MM.1S (cell line): ENCODE data around the gene KRT79.

Experiments
- DNase-seq: peaks from one replicate; pipeline ENCODE4 v3.0.0-alpha.2; 2015
- H2AFZ ChIP-seq: fragments of 300-600 bp; sonication (generic); 2 replicates; pipeline ENCODE4 v1.6.0; 2016; ENCODE audit warnings: antibody characterized with exemption, low read length
- H3F3A ChIP-seq: fragments of 300-600 bp; sonication (generic); 2 replicates; pipeline ENCODE4 v1.6.1; 2016; ENCODE audit warnings: mild to moderate bottlenecking, antibody characterized with exemption, low read length, moderate library complexity, mixed read lengths; ENCODE audit not compliant: insufficient read depth
- H3K27ac ChIP-seq: fragments of 300-600 bp; sonication (generic); 2 replicates; pipeline ENCODE4 v1.5.1; 2016; ENCODE audit warnings: mild to moderate bottlenecking, low read length
- H3K27me3 ChIP-seq: fragments of 300-600 bp; sonication (generic); replicated peaks from 2 replicates; pipeline ENCODE4 v1.6.0; 2016; ENCODE audit warnings: low read length; ENCODE audit not compliant: insufficient read depth
- H3K36me3 ChIP-seq: fragments of 300-600 bp; sonication (generic); replicated peaks from 2 replicates; pipeline ENCODE4 v1.6.1; 2016; ENCODE audit warnings: mild to moderate bottlenecking, low read length, mixed read lengths; ENCODE audit not compliant: insufficient read depth
- H3K4me1 ChIP-seq: fragments of 300-600 bp; sonication (generic); 2 replicates; pipeline ENCODE4 v1.6.1; 2016; ENCODE audit warnings: low read length, mixed read lengths
- H3K4me2 ChIP-seq: fragments of 300-600 bp; sonication (generic); 2 replicates; pipeline ENCODE4 v1.6.0; 2016; ENCODE audit warnings: low read depth, low read length
- H3K4me3 ChIP-seq: fragments of 300-600 bp; sonication (generic); 2 replicates; pipeline ENCODE4 v1.5.1; 2016; ENCODE audit warnings: low read length, mixed read lengths
- H3K79me2 ChIP-seq: fragments of 300-600 bp; sonication (generic); 2 replicates; pipeline ENCODE4 v1.6.1; 2016; ENCODE audit warnings: mixed run types, low read length, mixed read lengths
- H3K9ac ChIP-seq: fragments of 300-600 bp; sonication (generic); 2 replicates; pipeline ENCODE4 v1.6.1; 2016; ENCODE audit warnings: low read length, mixed read lengths
- H3K9me2 ChIP-seq: fragments of 300-600 bp; sonication (generic); replicated peaks from 2 replicates; pipeline ENCODE4 v1.6.1; 2016; ENCODE audit warnings: mild to moderate bottlenecking, low read length, mixed read lengths; ENCODE audit not compliant: insufficient read depth
- H3K9me3 ChIP-seq: fragments of 300-600 bp; sonication (generic); replicated peaks from 2 replicates; pipeline ENCODE4 v1.6.1; 2016; ENCODE audit warnings: mild to moderate bottlenecking, low read length, mixed read lengths; ENCODE audit not compliant: insufficient read depth
- H4K20me1 ChIP-seq: fragments of 300-600 bp; sonication (generic); 2 replicates; pipeline ENCODE4 v1.6.1; 2016; ENCODE audit warnings: mild to moderate bottlenecking, low read length, moderate library complexity, mixed read lengths; ENCODE audit not compliant: insufficient read depth
- CTCF ChIP-seq: fragments of 300-600 bp; sonication (generic); IDR thresholded peaks from 2 replicates; pipeline ENCODE4 v1.5.1; 2016; ENCODE audit warnings: antibody characterized with exemption, low read length, mixed read lengths
- EZH2 ChIP-seq: fragments of 300-600 bp; sonication (generic); optimal IDR thresholded peaks from 2 replicates; pipeline ENCODE3; 2017; ENCODE audit warnings: low read depth, mild to moderate bottlenecking, antibody characterized with exemption, low read length, mixed read lengths
- EZH2phosphoT487 ChIP-seq: fragments of 300-600 bp; sonication (generic); IDR thresholded peaks from 2 replicates; pipeline ENCODE4 v1.6.1; 2018; ENCODE audit warnings: antibody characterized with exemption, low read length

KRT79 gene

DNA sequence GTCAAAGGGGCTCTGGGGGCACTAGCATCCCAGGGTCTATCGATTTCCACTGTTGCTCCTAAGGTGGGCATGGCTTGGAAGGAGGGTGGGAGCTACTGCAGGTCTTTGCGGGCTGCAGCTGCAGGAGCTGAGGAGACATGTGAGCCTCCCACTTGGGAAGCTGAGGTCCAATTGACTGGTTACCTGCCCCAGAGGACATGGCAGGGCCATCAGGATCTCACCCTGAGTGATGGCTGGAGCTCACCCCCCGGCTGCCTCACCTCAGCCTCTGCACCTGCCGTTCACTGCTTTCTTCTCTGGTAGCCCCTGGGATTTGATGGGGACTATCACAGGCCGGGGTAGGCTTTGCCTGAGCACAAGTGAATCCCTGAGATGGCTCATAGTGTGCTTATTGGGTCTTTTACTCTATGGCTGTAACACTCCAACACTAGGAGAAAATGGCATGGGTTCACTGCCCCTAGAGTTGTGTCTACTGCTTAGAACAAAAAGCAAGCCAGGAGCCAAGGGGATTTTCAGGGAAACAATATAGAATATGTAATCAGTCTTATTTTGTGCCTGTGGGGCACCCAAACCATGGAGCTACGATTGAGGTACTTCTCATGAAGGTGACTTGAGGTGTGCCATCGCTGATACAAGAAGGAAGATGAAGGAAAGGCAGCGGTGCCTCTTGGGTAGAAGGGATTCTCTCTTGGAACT, 17.0 kb downstream of the KRT79 start:
- H3K9ac ChIP-seq: no peak overlapping the region
- no peak overlapping the region for H3K4me2 ChIP-seq
- peaks cover 93% of the 10 kb centered on the region for H3K27me3 ChIP-seq
- H2AFZ ChIP-seq: no peak overlapping the region
- no peaks in the 10 kb centered on the region for H3F3A ChIP-seq
- no peak for DNase-seq
- H3K27ac ChIP-seq: no peak overlapping the region
- no peak overlapping the region for H3K4me3 ChIP-seq
- no peaks in the 10 kb centered on the region for H3K36me3 ChIP-seq
- no peaks in the 10 kb centered on the region for H3K9me2 ChIP-seq
- no peaks in the 10 kb centered on the region for H3K79me2 ChIP-seq
- H3K9me3 ChIP-seq: no peaks in the 10 kb centered on the region
- H4K20me1 ChIP-seq: no peaks in the 10 kb centered on the region
- H3K4me1 ChIP-seq: no peaks in the 10 kb centered on the region
- TF ChIP-seq EZH2phosphoT487 (no peak), EZH2 (no peak), CTCF (no peak)

DNA sequence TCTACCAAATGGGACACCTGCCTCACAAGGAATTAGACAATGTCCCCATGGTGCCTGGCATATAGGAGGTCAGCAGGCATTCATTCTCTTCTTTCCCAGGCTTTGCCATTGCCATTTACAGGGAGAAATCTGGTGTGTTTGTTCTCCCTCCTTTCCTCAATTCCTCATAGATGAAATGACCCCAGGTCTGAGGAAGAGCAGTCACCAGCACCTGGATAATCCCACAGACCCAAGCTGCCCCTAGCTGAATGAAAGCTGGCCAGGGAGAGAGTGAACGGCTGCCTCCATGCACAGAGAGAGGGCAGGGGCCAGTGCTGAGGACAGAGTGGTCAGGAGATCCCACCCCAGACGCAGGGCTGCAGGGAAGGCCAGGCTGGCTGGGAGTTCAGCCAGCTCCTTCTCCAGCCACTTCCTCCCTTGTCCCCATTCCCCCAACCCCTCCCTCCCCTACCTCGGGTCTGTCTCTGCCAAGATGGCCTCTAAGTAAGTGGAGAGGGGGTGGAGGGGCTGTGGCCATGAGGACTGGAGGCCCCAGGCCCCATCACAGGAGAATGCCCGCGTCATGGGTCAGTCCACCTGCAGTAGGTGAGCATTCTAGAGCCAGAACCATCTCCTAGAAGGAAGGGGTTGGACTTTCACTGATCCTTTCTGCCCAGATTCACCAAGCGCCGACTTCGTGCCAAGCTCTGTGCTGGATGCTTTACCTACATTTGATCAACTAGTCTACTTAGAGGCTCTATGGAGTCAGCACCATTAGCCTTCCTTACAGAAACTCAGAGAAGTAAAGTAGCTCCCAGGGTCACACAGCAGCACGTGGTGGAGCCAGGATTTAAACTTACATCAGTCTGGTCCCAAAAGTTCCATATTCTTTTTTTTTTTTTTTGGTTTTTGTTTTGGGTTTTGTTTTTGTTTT, 18.2 kb downstream of the KRT79 start:
- Histone ChIP-seq H3K9ac (no peak overlapping the region), H3K9me2 (no peaks in the 10 kb centered on the region), H3K4me3 (no peak overlapping the region), H3K27ac (no peak overlapping the region), H4K20me1 (no peaks in the 10 kb centered on the region), H3K36me3 (no peaks in the 10 kb centered on the region), H3F3A (no peaks in the 10 kb centered on the region), H2AFZ (no peak overlapping the region), H3K4me1 (no peaks in the 10 kb centered on the region), H3K9me3 (no peaks in the 10 kb centered on the region), H3K4me2 (no peak overlapping the region), H3K27me3 (peaks cover 89% of the 10 kb centered on the region), H3K79me2 (no peaks in the 10 kb centered on the region)
- no peak for DNase-seq
- TF ChIP-seq CTCF: no peak
- no peak for TF ChIP-seq EZH2
- no peak for TF ChIP-seq EZH2phosphoT487

DNA sequence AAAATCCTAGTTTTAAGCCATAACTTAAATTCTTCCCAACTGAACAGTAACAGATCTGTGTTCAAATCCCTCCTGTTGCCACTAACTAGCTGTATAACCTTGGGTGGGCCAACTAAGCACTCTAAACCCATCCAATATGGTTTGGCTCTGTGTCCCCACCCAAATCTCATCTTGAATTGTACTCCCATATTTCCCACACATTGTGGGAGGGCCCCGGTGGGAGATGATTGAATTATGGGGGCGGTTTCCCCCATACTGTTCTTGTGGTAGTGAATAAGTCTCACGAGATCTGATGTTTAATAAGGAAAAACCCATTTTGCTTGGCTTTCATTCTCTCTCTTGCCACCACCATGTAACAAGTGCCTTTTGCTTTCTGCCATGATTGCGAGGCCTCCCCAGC, 18.9 kb downstream of the KRT79 start:
- no peaks in the 10 kb centered on the region for H3K79me2 ChIP-seq
- no peak overlapping the region for H3K9ac ChIP-seq
- no peak overlapping the region for H3K4me3 ChIP-seq
- H3K36me3 ChIP-seq: no peaks in the 10 kb centered on the region
- H3K9me3 ChIP-seq: no peaks in the 10 kb centered on the region
- H4K20me1 ChIP-seq: no peaks in the 10 kb centered on the region
- no peak overlapping the region for H3K4me2 ChIP-seq
- H2AFZ ChIP-seq: no peak overlapping the region
- no peaks in the 10 kb centered on the region for H3K4me1 ChIP-seq
- H3K27ac ChIP-seq: no peak overlapping the region
- H3K9me2 ChIP-seq: no peaks in the 10 kb centered on the region
- no peak for TF ChIP-seq EZH2
- TF ChIP-seq EZH2phosphoT487: no peak
- TF ChIP-seq CTCF: no peak
- H3K27me3 ChIP-seq: peaks cover 88% of the 10 kb centered on the region
- no peak for DNase-seq
- no peaks in the 10 kb centered on the region for H3F3A ChIP-seq
